Vagina (tissue), 2 donors: ENCODE data around the gene RNF8. TPM values are rescaled to one million over a fixed set of nuclear protein-coding genes. Genes with fewer than 3 reads are reported as not detected.

Experiments
- DNase-seq, 2 donors: peaks; one replicate each; pipeline ENCODE4 v3.0.0-alpha.2; 2017; ENCODE audit errors: extremely low spot score in 2 of 2
- H3K27ac ChIP-seq: fragments of 200-600 bp; sonication (generic); one replicate; pipeline ENCODE4 v1.5.1; 2019
- H3K27me3 ChIP-seq: fragments of 200-600 bp; sonication (generic); one replicate; pipeline ENCODE4 v1.5.1; 2019
- H3K36me3 ChIP-seq, 2 donors: fragments of 200-600 bp; sonication (generic); one replicate each; pipeline ENCODE4 v1.5.1; 2017 to 2019
- H3K4me1 ChIP-seq: fragments of 200-600 bp; sonication (generic); one replicate; pipeline ENCODE4 v1.5.1; 2019
- H3K4me3 ChIP-seq, 2 donors: fragments of 200-600 bp; sonication (generic); 1 replicate in 1 of 2; 2 replicates in 1 of 2; pipeline ENCODE4 v1.5.1; 2016 to 2019
- H3K9me3 ChIP-seq: fragments of 200-600 bp; sonication (generic); one replicate; pipeline ENCODE4 v1.5.1; 2019
- CTCF ChIP-seq, 3 experiments: fragments of 450-650 bp in 2 of 3; fragments of 200-600 bp in 1 of 3; sonication (generic) in 1 of 3; IDR thresholded peaks; one replicate each; pipeline ENCODE4 v1.5.1; 2017 to 2019; ENCODE audit warnings: antibody characterized with exemption in 3 of 3, mild to moderate bottlenecking in 2 of 3, moderate library complexity in 2 of 3
- POLR2A ChIP-seq, 2 donors: fragments of 450-650 bp; IDR thresholded peaks; one replicate each; pipeline ENCODE4 v1.6.1; 2017; ENCODE audit warnings: antibody characterized with exemption in 2 of 2, mild to moderate bottlenecking in 2 of 2, moderate library complexity in 2 of 2
- POLR2AphosphoS5 ChIP-seq, 2 donors: sonication (generic); formaldehyde crosslinking; IDR thresholded peaks; one replicate each; pipeline ENCODE4 v1.9.0; 2017; ENCODE audit warnings: antibody characterized with exemption in 2 of 2, mild to moderate bottlenecking in 2 of 2, low read depth in 1 of 2; ENCODE audit not compliant: insufficient read depth in 1 of 2
- intact Hi-C: fragments of 100-400 bp; cut with DNase I; formaldehyde crosslinking; loops from one replicate; pipeline ENCODE4 v1.15.1; 2023
- total RNA-seq: library from RNA; depleted of rRNA; stranded (reverse); fragments of >200 nt; gene quantifications from one replicate; pipeline ENCODE4 v1.2.3, GENCODE V29; 2016

RNF8 gene
- total RNA-seq, 1 donor from 2014 or later: 15.0 TPM

DNA sequence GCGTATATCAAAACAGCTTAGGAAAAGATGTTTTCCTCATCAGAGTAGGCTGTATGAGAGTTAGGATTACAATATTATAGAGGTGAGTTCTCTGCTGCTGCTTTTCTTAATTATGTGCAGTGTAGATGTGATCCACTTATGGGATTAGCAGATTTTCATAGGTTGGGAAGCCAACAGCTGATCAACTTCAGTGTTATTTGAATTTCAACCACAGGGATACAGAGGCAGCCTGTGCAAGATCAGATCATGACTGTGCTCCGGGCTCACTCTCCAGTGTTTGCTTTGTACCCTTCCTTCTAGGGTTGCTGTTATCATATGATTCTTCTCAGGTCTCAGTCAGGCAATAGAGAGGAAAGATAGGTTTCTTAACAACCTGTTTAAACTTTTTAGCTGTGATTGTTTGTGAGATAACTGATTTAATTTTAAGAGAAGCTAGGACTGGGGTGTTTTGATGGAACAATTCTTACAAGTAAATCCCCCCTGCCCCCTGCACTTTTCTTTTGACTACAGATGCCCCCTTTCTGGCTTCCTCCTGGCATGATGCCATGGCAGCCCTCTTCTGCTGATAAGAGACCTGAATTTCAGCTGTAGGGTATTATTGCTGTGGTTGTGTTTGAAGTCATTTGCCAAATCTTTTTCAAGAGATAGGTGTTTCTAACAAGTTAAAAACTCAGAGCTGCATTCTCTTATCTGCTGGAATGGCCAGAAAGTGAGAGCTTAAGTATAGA is 8.5 kb downstream of the RNF8 start:
- H3K36me3 ChIP-seq: peaks cover 0 to 13% of the 10 kb centered on the region in 2 donors
- intact Hi-C loops: no loop called here
- no peak overlapping the region for H3K4me3 ChIP-seq
- no peak overlapping the region for H3K27ac ChIP-seq
- no peaks in the 10 kb centered on the region for H3K27me3 ChIP-seq
- no peak for TF ChIP-seq CTCF (IDR thresholded peaks at IDR 0.05)
- no peaks in the 10 kb centered on the region for H3K9me3 ChIP-seq
- no peaks in the 10 kb centered on the region for H3K4me1 ChIP-seq
- no peak for DNase-seq

GRCh38 chr6:37365791-37366190 is 12.0 kb downstream of the RNF8 start:
- no peaks in the 10 kb centered on the region for H3K27me3 ChIP-seq
- intact Hi-C loops: no loop called here

DNA sequence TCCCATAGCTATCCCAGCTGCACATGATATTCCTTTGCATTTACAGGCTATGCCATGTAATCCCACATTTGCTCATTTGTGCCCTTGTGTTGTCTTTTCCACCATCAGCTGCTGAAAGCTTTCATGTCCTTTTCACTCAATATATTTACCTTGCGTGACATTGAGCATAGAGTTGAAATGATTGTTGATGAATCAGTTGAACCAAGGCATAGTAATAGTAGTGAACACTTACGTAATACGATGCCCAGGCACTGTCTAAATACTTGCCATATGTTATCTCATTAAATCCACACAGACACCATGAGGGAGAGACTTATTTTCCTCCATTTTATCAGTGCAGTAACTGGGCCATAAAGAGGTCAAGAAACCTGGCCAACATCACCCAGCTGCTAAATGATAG is 13.1 kb downstream of the RNF8 start:
- Histone ChIP-seq H3K4me3 (no peak overlapping the region), H3K27ac (no peak overlapping the region), H3K9me3 (no peaks in the 10 kb centered on the region), H3K27me3 (no peaks in the 10 kb centered on the region), H3K4me1 (no peaks in the 10 kb centered on the region), H3K36me3 (peaks cover 0 to 25% of the 10 kb centered on the region in 2 donors)
- intact Hi-C loops: no loop called here
- no peak for DNase-seq
- no peak for TF ChIP-seq POLR2AphosphoS5 (IDR thresholded peaks at IDR 0.05; ENCODE audit: insufficient read depth in 1 of 2, low read depth in 1 of 2)
- no peak for TF ChIP-seq POLR2A (IDR thresholded peaks at IDR 0.05)
- TF ChIP-seq CTCF (IDR thresholded peaks at IDR 0.05): no peak

More at GRCh38 chr6:37365791-37366190, 12.0 kb downstream of the RNF8 start:
- H3K36me3 ChIP-seq: peaks cover 0 to 33% of the 10 kb centered on the region in 2 donors
- no peak overlapping the region for H3K4me3 ChIP-seq
- DNase-seq: no peak
- no peak overlapping the region for H3K27ac ChIP-seq
- TF ChIP-seq POLR2A (IDR thresholded peaks at IDR 0.05) (no peak), POLR2AphosphoS5 (IDR thresholded peaks at IDR 0.05; ENCODE audit: insufficient read depth in 1 of 2, low read depth in 1 of 2) (no peak), CTCF (IDR thresholded peaks at IDR 0.05) (no peak)
- no peaks in the 10 kb centered on the region for H3K9me3 ChIP-seq
- H3K4me1 ChIP-seq: no peaks in the 10 kb centered on the region

DNA sequence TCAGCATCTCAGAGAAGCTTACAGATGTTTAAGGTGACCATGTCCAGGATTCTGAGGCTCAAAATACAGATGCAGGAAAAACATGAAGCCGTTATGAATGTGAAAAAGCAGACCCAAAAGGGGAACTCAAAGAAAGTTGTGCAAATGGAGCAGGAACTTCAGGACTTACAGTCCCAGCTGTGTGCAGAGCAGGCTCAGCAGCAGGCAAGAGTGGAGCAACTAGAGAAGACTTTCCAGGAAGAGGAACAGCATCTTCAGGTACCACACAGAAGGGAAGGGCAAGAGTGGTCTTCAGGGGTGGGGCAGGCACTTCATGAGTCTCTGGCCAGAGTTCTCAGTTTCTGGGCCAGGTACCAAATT is 15.2 kb downstream of the RNF8 start:
- intact Hi-C loops: no loop called here
- Histone ChIP-seq H3K36me3 (peaks cover 0 to 29% of the 10 kb centered on the region in 2 donors), H3K27ac (no peak overlapping the region), H3K9me3 (no peaks in the 10 kb centered on the region), H3K4me1 (peaks cover 9% of the 10 kb centered on the region), H3K4me3 (no peak overlapping the region), H3K27me3 (no peaks in the 10 kb centered on the region)
- DNase-seq: no peak
- TF ChIP-seq POLR2A (IDR thresholded peaks at IDR 0.05) (no peak), CTCF (IDR thresholded peaks at IDR 0.05) (no peak), POLR2AphosphoS5 (IDR thresholded peaks at IDR 0.05; ENCODE audit: insufficient read depth in 1 of 2, low read depth in 1 of 2) (no peak)

DNA sequence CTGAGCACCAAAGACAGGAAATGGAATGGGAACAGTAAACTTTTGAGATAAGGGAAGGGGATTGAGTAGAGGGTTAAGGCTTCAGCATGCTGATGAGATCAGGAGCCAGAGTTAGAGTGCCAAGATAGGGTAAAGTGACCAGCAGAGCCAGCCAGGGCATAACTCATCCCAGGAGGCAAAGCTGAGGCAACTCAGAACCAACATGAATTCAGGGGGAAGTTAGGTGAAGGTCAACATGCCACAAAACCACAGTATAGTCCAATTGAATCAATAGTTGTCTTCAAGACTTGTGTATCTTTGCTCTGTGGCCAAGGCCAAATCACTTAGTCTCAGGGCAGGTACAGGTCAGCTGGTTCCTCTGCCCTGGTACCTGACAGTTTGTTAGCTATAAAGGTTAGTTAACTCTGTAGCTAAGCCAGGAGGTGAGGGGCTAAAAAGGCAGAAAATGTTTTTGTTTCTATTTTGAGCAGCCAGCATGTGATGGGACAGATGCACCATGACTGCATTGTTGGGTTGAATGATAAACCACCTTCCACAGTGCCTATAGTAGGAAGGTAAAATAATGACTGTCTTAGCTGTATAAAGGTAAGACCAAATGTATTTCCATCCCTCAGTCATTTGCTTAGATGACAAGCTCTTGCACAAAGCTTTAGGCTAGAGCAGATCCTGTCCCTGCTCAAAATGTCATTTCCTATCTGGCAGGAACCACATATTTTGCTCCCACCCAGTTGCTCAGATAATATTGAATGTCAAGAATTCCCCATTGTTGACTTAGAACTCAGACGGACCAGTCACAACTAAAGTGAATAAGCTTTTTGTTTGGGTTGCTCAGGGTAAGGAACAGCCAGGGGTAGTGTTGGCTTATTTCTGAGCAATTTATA is 15.8 kb downstream of the RNF8 start:
- no peak for TF ChIP-seq CTCF (IDR thresholded peaks at IDR 0.05)
- no peak for TF ChIP-seq POLR2AphosphoS5 (IDR thresholded peaks at IDR 0.05; ENCODE audit: insufficient read depth in 1 of 2, low read depth in 1 of 2)
- TF ChIP-seq POLR2A (IDR thresholded peaks at IDR 0.05): no peak
- Histone ChIP-seq H3K27ac (no peak overlapping the region), H3K9me3 (no peaks in the 10 kb centered on the region), H3K4me1 (peaks cover 16% of the 10 kb centered on the region), H3K4me3 (no peak overlapping the region), H3K36me3 (peaks cover 0 to 29% of the 10 kb centered on the region in 2 donors), H3K27me3 (no peaks in the 10 kb centered on the region)
- intact Hi-C loops: no loop called here
- DNase-seq: no peak
